Stimulated activated CD8-positive, alpha-beta memory T cell treated with anti-CD3 and anti-CD28 coated beads, Interleukin-15, amount 100 ng/mL, for 1 hour (primary cell): ENCODE measurements around the gene TPBG.
"Not testable (repeated sequence)": the region's sequence is repeated elsewhere in the genome, so short reads cannot be mapped to it uniquely, and the experiment has no call there.

Experiments used
- DNase-seq: peaks from one replicate; pipeline ENCODE4 v3.0.0-alpha.2; 2020; ENCODE audit warnings: low read depth

TPBG gene

DNA sequence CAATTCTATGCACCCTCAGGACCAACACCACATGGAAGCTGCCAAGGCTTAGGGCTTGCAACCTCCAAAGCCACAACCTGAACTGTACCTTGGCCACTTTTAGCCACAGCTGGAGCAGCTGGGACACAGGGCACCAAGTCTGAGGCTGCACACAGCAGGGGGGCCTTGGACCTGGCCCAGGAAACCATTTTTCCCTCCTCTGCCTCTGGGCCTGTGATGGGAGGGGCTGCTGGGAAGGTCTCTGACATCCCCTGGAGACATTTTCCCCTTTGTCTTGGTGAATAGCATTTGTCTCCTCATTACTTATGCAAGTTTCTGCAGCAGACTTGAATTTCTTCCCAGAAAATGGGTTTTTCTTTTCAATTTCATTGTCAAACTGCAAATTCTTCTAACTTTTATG is 13.0 kb downstream of the TPBG start:
- no peak for DNase-seq

- no peak for DNase-seq
Measured at GRCh38 chr6:82380566-82381185, 17.1 kb downstream of the TPBG start.

DNA sequence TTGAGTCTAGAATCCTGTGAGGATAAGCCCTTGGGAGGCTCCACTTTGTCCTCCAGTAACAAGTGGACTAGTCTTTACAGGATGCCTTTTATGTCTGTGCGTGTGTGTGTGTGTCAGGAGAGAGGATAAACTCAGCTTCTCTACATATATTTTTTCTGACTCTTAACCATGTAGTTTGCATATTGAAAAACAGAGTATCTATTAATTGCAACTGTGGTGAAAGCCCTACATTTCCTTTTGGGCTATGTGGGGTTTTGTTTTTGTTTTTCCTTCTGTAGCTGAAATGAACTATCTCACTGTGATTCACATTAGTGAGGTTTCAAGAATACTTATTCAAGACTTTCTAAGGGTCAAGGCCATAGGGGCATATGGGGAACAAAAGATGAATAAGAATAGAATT is 17.7 kb downstream of the TPBG start:
- no peak for DNase-seq

GRCh38 chr6:82385102-82385501 is 21.5 kb downstream of the TPBG start:
- DNase-seq: no peak

DNA sequence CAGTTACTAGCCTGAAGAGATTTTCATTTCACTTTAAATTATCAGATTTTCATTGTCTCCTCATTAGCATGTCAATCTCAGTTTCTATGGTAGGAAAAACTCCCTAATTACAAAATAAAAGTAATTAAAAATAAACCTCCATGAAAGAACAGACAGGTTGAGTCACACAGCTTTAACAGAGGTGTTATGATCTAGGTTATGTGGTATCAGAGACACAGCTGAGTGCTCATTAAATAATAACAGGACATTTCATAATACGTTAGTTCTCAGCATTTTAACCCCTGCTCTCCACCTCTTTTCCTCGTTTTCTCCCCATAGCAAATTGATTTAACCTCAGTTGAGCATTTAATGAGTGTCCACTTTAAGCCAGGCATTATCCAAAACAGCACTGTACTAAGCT is 21.9 kb downstream of the TPBG start:
- DNase-seq: no peak

DNA sequence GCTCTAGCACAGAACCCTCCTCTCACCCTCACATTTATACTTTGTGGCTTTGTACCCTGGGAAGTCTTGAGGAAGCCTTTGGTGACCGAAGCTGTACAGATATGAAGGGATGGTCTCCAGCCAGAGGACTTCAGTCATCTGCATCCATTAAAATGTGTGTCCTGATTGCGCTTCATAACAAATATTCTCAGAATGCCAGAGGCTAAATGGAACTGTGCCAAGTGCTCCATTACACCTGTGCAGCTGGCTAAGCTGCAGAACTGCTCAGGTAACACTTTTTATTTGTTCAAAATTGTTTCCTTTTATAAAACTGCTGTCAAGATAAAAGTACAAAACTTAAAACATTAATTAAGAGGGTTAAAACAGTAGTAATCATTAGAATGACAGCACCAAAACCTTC is 22.3 kb downstream of the TPBG start:
- no peak for DNase-seq

DNA sequence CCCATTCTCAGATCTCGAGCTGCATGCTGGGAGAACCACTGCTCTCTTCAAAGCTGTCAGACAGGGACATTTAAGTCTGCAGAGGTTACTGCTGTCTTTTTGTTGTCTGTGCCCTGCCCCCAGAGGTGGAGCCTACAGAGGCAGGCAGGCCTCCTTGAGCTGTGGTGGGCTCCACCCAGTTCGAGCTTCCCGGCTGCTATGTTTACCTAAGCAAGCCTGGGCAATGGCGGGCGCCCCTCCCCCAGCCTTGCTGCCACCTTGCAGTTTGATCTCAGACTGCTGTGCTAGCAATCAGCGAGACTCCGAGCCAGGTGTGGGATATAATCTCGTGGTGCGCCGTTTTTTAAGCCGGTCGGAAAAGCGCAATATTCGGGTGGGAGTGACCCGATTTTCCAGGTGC is 31.2 kb downstream of the TPBG start:
- not testable (repeated sequence) for DNase-seq

- no peak for DNase-seq
Measured at GRCh38 chr6:82396964-82397751, 33.5 kb downstream of the TPBG start.

GRCh38 chr6:82397962-82398692 is 34.5 kb downstream of the TPBG start:
- DNase-seq: no peak

DNA sequence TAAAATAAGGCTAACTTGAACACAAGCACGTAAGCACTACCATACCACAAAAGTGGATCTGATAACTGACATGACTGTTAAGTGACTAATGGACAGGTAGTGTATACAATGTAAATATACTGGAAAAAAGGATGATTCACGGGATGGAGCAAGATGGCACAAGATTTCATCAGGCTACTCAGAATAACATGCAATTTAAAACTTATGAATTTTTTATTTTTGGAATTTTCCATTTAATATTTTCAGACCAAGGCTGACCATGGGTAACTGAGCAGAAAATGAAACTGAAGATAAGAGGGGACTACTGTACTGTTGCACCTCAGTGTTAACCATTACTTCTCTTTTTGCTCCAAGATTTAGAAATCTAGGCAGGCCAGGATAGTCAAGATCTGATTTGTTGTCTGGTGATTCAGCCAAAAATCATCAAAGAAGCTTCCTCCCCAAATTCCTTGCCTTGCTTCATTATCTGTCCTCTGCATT is 45.4 kb downstream of the TPBG start:
- DNase-seq: no peak

DNA sequence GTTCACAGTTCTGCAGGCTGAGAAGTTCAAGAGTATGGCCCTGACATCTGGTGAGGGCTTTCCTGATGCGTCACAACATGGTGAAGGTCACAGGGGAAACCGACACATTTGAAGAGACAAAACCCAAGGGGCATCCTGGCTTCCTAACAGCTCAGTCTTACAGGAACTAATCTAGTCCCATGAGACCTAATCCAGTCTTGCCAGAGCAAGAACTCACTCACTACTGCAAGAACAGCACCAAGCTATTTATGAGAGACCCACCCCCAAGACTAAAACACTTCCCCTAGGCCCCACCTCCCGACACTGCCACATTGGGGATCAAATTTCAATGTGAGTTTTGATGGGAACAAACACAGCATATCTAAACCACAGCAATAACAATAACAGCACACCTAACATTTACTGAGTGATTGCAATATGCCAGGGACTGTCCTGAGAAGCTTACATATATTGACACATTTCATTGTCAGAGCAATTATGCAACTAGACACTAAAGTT is 46.6 kb downstream of the TPBG start:
- no peak for DNase-seq

DNA sequence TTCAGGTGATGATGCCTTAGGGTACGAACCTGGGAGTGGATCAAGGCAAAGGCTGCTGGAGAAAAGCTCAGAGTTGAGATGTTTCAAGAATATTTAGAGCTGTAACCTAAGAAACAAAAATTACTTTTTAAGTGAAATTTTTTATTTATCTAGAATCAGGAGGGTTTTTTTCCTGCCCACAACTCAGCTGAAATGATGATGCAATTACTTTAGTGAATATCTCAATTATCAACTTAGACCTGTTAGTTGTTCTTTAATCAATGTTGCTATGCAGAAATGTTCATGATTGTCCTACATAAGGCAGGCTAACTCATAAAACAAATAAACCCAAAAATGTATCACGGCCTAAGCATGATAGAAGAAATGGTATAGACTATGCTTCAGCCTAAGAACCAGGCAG is 50.3 kb downstream of the TPBG start:
- no peak for DNase-seq

GRCh38 chr6:82415820-82416219 is 52.2 kb downstream of the TPBG start:
- DNase-seq: no peak

GRCh38 chr6:82416346-82416745 is 52.7 kb downstream of the TPBG start:
- no peak for DNase-seq
